GM13976 (cell line): ENCODE data around the gene CDC34.

Experiments
- DNase-seq: peaks from one replicate; pipeline ENCODE4 v3.0.0; 2012; ENCODE audit warnings: low spot score
- CTCF ChIP-seq: IDR thresholded peaks from 2 replicates; pipeline ENCODE4 v1.5.1; 2012; ENCODE audit warnings: borderline replicate concordance, mild to moderate bottlenecking; ENCODE audit not compliant: insufficient read depth; ENCODE audit errors: extremely low read depth, missing control alignments, control extremely low read depth
- in situ Hi-C: fragments of 300-500 bp; cut with MboI; formaldehyde crosslinking; loops from one replicate; pipeline ENCODE4 v1.12.0; 2022; ENCODE audit warnings: low sequenced_read_pairs, mixed read lengths, inconsistent platforms; ENCODE audit not compliant: unreplicated experiment

The CDC34 gene

GRCh38 chr19:485583-486236 is 45.9 kb upstream of the CDC34 start:
- DNase-seq, result no peak
- TF ChIP-seq CTCF, result no peak
- in situ Hi-C loops, result no loop called here

GRCh38 chr19:488505-489417 is 42.8 kb upstream of the CDC34 start:
- peak; percentile 98 for DNase-seq
- in situ Hi-C loops, result no loop called here
- TF ChIP-seq CTCF, result no peak

- in situ Hi-C loops, result no loop called here
- DNase-seq, result peak; percentile 36
- no peak for TF ChIP-seq CTCF
Measured at GRCh38 chr19:489418-490196, 42.0 kb upstream of the CDC34 start.

GRCh38 chr19:491146-491741 is 40.3 kb upstream of the CDC34 start:
- no peak for TF ChIP-seq CTCF
- in situ Hi-C loops, result no loop called here
- DNase-seq, result no peak

GRCh38 chr19:492091-492531 is 39.4 kb upstream of the CDC34 start:
- no peak for TF ChIP-seq CTCF
- no peak for DNase-seq

More at GRCh38 chr19:492091-492531, 39.4 kb upstream of the CDC34 start:
- in situ Hi-C loops, result no loop called here
